OCI-M2 (cell line): ENCODE data around the gene LARGE1.

Experiments
- DNase-seq: peaks from one replicate; lab custom pipeline; 2025; ENCODE audit not compliant: unreplicated experiment; lab: John Stamatoyannopoulos, UW

The LARGE1 gene

GRCh38 chr22:33914131-33914530 lies 6.1 kb downstream of the LARGE1 start:
- no peak for DNase-seq

GRCh38 chr22:33913188-33913587 lies 7.1 kb downstream of the LARGE1 start:
- DNase-seq, result no peak

- no peak for DNase-seq
Measured at GRCh38 chr22:33909911-33910310, 10.4 kb downstream of the LARGE1 start.

- no peak for DNase-seq
Measured at GRCh38 chr22:33909075-33909458, 11.2 kb downstream of the LARGE1 start.

GRCh38 chr22:33908171-33909074 lies 11.9 kb downstream of the LARGE1 start:
- no peak for DNase-seq

- DNase-seq, result no peak
Measured at GRCh38 chr22:33906954-33907353, 13.3 kb downstream of the LARGE1 start.

- no peak for DNase-seq
Measured at GRCh38 chr22:33906475-33906874, 13.8 kb downstream of the LARGE1 start.

GRCh38 chr22:33903012-33903411 lies 17.3 kb downstream of the LARGE1 start:
- DNase-seq, result no peak

- no peak for DNase-seq
Measured at GRCh38 chr22:33902073-33902472, 18.2 kb downstream of the LARGE1 start.

- no peak for DNase-seq
Measured at GRCh38 chr22:33898121-33898520, 22.2 kb downstream of the LARGE1 start.

- no peak for DNase-seq
Measured at GRCh38 chr22:33897448-33897835, 22.8 kb downstream of the LARGE1 start.

GRCh38 chr22:33896575-33897447 lies 23.5 kb downstream of the LARGE1 start:
- DNase-seq, result no peak

- no peak for DNase-seq
Measured at GRCh38 chr22:33896154-33896553, 24.1 kb downstream of the LARGE1 start.

- DNase-seq, result no peak
Measured at GRCh38 chr22:33895444-33895843, 24.8 kb downstream of the LARGE1 start.

- DNase-seq, result no peak
Measured at GRCh38 chr22:33894515-33894914, 25.8 kb downstream of the LARGE1 start.

GRCh38 chr22:33894036-33894435 lies 26.2 kb downstream of the LARGE1 start:
- no peak for DNase-seq

- DNase-seq, result no peak
Measured at GRCh38 chr22:33893512-33893911, 26.8 kb downstream of the LARGE1 start.

- no peak for DNase-seq
Measured at GRCh38 chr22:33891992-33892391, 28.3 kb downstream of the LARGE1 start.

- DNase-seq, result no peak
Measured at GRCh38 chr22:33891455-33891854, 28.8 kb downstream of the LARGE1 start.

- no peak for DNase-seq
Measured at GRCh38 chr22:33889748-33890147, 30.5 kb downstream of the LARGE1 start.

GRCh38 chr22:33888821-33889220 lies 31.5 kb downstream of the LARGE1 start:
- no peak for DNase-seq

- no peak for DNase-seq
Measured at GRCh38 chr22:33887173-33887572, 33.1 kb downstream of the LARGE1 start.
